PFSK-1 (cell line): ENCODE results near the gene ERG28.

Source experiments
- FOXP2 ChIP-seq: optimal IDR thresholded peaks from 2 replicates; pipeline ENCODE3; 2011; ENCODE audit warnings: borderline replicate concordance, control low read depth, inconsistent platforms; ENCODE audit not compliant: insufficient read depth; ENCODE audit errors: extremely low read length, extremely low read depth
- POLR2AphosphoS5 ChIP-seq: IDR thresholded peaks from 2 replicates; pipeline ENCODE4 v1.6.1; 2012; ENCODE audit warnings: low read depth, mild to moderate bottlenecking, control low read depth, low read length, moderate library complexity
- REST ChIP-seq, 2 experiments: IDR thresholded peaks; 2 replicates each; pipeline versions ENCODE4 v1.6.1 to v1.8.0; 2011 to 2012; ENCODE audit warnings: low read depth in 2 of 2, low read length in 2 of 2, control low read depth in 1 of 2, inconsistent platforms in 1 of 2, mild to moderate bottlenecking in 1 of 2, moderate library complexity in 1 of 2; ENCODE audit not compliant: insufficient read depth in 1 of 2
- SIN3A ChIP-seq: IDR thresholded peaks from 2 replicates; pipeline ENCODE4 v1.6.1; 2012; ENCODE audit warnings: mild to moderate bottlenecking, low read length, moderate library complexity, borderline replicate concordance; ENCODE audit not compliant: insufficient read depth
- TAF1 ChIP-seq: IDR thresholded peaks from 2 replicates; pipeline ENCODE4 v1.6.1; 2012; ENCODE audit warnings: low read length, control low read depth, borderline replicate concordance; ENCODE audit not compliant: insufficient read depth

- no peak for TF ChIP-seq POLR2AphosphoS5
- TF ChIP-seq REST (IDR thresholded peaks at IDR 0.05; ENCODE audit: insufficient read depth in 1 of 2, low read depth in 2 of 2, low read length in 2 of 2) = no peak
- TF ChIP-seq SIN3A = no peak
- no peak for TF ChIP-seq TAF1
- TF ChIP-seq FOXP2 = no peak
Observed at GRCh38 chr14:75662966-75663365, 2.3 kb upstream of the ERG28 start.
